GM20000 (cell line): ENCODE data around the gene ITGA2.

Source experiments
- DNase-seq: peaks from one replicate; pipeline ENCODE4 v3.0.0; 2012; ENCODE audit warnings: low spot score
- CTCF ChIP-seq: IDR thresholded peaks from 2 replicates; pipeline ENCODE4 v1.5.1; 2012; ENCODE audit warnings: mild to moderate bottlenecking, control low read depth; ENCODE audit errors: extremely low read depth, missing control alignments

Gene ITGA2

GRCh38 chr5:53133020-53133419 lies 143.9 kb downstream of the ITGA2 start:
- DNase-seq, result no peak

More at GRCh38 chr5:53133020-53133419, 143.9 kb downstream of the ITGA2 start:
- no peak for TF ChIP-seq CTCF
